ENCODE results near the gene OR52L1. TPM values are rescaled to one million over a fixed set of nuclear protein-coding genes. Genes with fewer than 3 reads are reported as not detected.

The OR52L1 gene
- polyA plus RNA-seq, 1 donor (not counting 4 experiments of a cell fraction or from before 2014, with no cell fraction given): not detected

- Histone ChIP-seq H3K9ac (ENCODE audit: control insufficient read depth, extremely low read depth, insufficient read depth, low read length) (no peak overlapping the region), H3K9me1 (ENCODE audit: control insufficient read depth, extremely low read depth, insufficient read depth, low read length) (no peaks in the 10 kb centered on the region), H3K79me2 (ENCODE audit: control insufficient read depth, insufficient read depth, low read length) (no peaks in the 10 kb centered on the region), H3K27ac (ENCODE audit: control insufficient read depth, insufficient read depth, low read length) (no peak overlapping the region), H2AFZ (ENCODE audit: control insufficient read depth, low read length) (no peak overlapping the region), H3K27me3 (ENCODE audit: control insufficient read depth, extremely low read depth, insufficient read depth, low read length) (no peaks in the 10 kb centered on the region), H3K4me2 (ENCODE audit: control insufficient read depth, extremely low read depth, insufficient read depth, low read depth, low read length) (no peak overlapping the region), H3K36me3 (ENCODE audit: control insufficient read depth in 2 of 2, extremely low read depth in 1 of 2, insufficient read depth in 2 of 2, low read length in 2 of 2) (no peaks in the 10 kb centered on the region), H3K4me1 (ENCODE audit: control insufficient read depth, extremely low read depth, insufficient read depth, low read length) (no peaks in the 10 kb centered on the region), H3K4me3 (ENCODE audit: control insufficient read depth in 2 of 3, extremely low read depth in 1 of 3, insufficient read depth in 2 of 3, low read depth in 1 of 3, low read length in 3 of 3) (no peak overlapping the region), H4K20me1 (ENCODE audit: control insufficient read depth, extremely low read depth, insufficient read depth, low read length) (no peaks in the 10 kb centered on the region), H3K9me3 (ENCODE audit: control insufficient read depth, low read depth, low read length) (no peaks in the 10 kb centered on the region)
- DNase-seq (ENCODE audit: low read depth, low spot score) (no peak), FAIRE-seq (no peak)
- dilution Hi-C loops (cut with MboI; ENCODE audit: extremely low pct_ligation_motif_present, low sequenced_read_pairs): no loop called here
- TF ChIP-seq CTCF (optimal IDR thresholded peaks at IDR 0.05 in 1 of 3, IDR thresholded peaks at IDR 0.05 in 1 of 3, conservative IDR thresholded peaks at IDR 0.05 in 1 of 3; ENCODE audit: extremely low read depth in 1 of 3, insufficient read depth in 2 of 3, low read length in 3 of 3): no peak
- no peak for TF ChIP-seq EZH2 (IDR thresholded peaks at IDR 0.05; ENCODE audit: low read length)
Measured at GRCh38 chr11:6027501-6027900, 40.7 kb upstream of the OR52L1 start.

- Histone ChIP-seq H3K27me3 (ENCODE audit: control insufficient read depth, extremely low read depth, insufficient read depth, low read length) (no peaks in the 10 kb centered on the region), H3K9ac (ENCODE audit: control insufficient read depth, extremely low read depth, insufficient read depth, low read length) (no peak overlapping the region), H3K4me2 (ENCODE audit: control insufficient read depth, extremely low read depth, insufficient read depth, low read depth, low read length) (no peak overlapping the region), H3K36me3 (ENCODE audit: control insufficient read depth in 2 of 2, extremely low read depth in 1 of 2, insufficient read depth in 2 of 2, low read length in 2 of 2) (no peaks in the 10 kb centered on the region), H3K4me1 (ENCODE audit: control insufficient read depth, extremely low read depth, insufficient read depth, low read length) (no peaks in the 10 kb centered on the region), H3K79me2 (ENCODE audit: control insufficient read depth, insufficient read depth, low read length) (no peaks in the 10 kb centered on the region), H3K9me3 (ENCODE audit: control insufficient read depth, low read depth, low read length) (no peaks in the 10 kb centered on the region), H3K9me1 (ENCODE audit: control insufficient read depth, extremely low read depth, insufficient read depth, low read length) (no peaks in the 10 kb centered on the region), H4K20me1 (ENCODE audit: control insufficient read depth, extremely low read depth, insufficient read depth, low read length) (no peaks in the 10 kb centered on the region), H3K27ac (ENCODE audit: control insufficient read depth, insufficient read depth, low read length) (no peak overlapping the region), H2AFZ (ENCODE audit: control insufficient read depth, low read length) (no peak overlapping the region), H3K4me3 (ENCODE audit: control insufficient read depth in 2 of 3, extremely low read depth in 1 of 3, insufficient read depth in 2 of 3, low read depth in 1 of 3, low read length in 3 of 3) (no peak overlapping the region)
- FAIRE-seq: no peak
- DNase-seq (ENCODE audit: low read depth, low spot score): no peak
- dilution Hi-C loops (cut with MboI; ENCODE audit: extremely low pct_ligation_motif_present, low sequenced_read_pairs): no loop called here
- TF ChIP-seq EZH2 (IDR thresholded peaks at IDR 0.05; ENCODE audit: low read length) (no peak), CTCF (optimal IDR thresholded peaks at IDR 0.05 in 1 of 3, IDR thresholded peaks at IDR 0.05 in 1 of 3, conservative IDR thresholded peaks at IDR 0.05 in 1 of 3; ENCODE audit: extremely low read depth in 1 of 3, insufficient read depth in 2 of 3, low read length in 3 of 3) (no peak)
Measured at GRCh38 chr11:6025056-6025455, 38.3 kb upstream of the OR52L1 start.
